HEK293T (cell line): Measurements from ENCODE around the gene C1RL.

ENCODE experiments used
- CTCF ChIA-PET: fragments of 350-600 bp; formaldehyde crosslinking; extraction: SDS; loops from one replicate; lab custom pipeline; 2021; ENCODE audit warnings: antibody characterized with exemption, inconsistent platforms; lab: Yijun Ruan, JAX
- POLR2A ChIA-PET: fragments of 350-600 bp; formaldehyde crosslinking; extraction: SDS; loops from one replicate; lab custom pipeline; 2020; ENCODE audit warnings: antibody characterized with exemption, inconsistent platforms; lab: Yijun Ruan, JAX
- DNase-seq: peaks from one replicate; pipeline ENCODE4 v3.0.0; 2012; ENCODE audit warnings: mixed read lengths; ENCODE audit errors: extremely low spot score
- ARNT ChIP-seq: fragments of 450-650 bp; IDR thresholded peaks from 2 replicates; pipeline ENCODE4 v1.6.1; 2017; ENCODE audit warnings: mild to moderate bottlenecking
- BHLHE40 ChIP-seq: fragments of 450-650 bp; IDR thresholded peaks from 2 replicates; pipeline ENCODE4 v1.6.1; 2016; ENCODE audit warnings: mild to moderate bottlenecking, moderate library complexity, borderline replicate concordance
- CTBP1 ChIP-seq: fragments of 450-650 bp; IDR thresholded peaks from 2 replicates; pipeline ENCODE4 v1.6.1; 2016; ENCODE audit warnings: borderline replicate concordance
- ELF4 ChIP-seq: fragments of 450-650 bp; IDR thresholded peaks from 2 replicates; pipeline ENCODE4 v1.6.1; 2017; ENCODE audit warnings: antibody characterized with exemption
- FOXA1 ChIP-seq: fragments of 450-650 bp; IDR thresholded peaks from 2 replicates; pipeline ENCODE4 v1.6.1; 2016; ENCODE audit warnings: mild to moderate bottlenecking
- FOXK2 ChIP-seq: fragments of 450-650 bp; IDR thresholded peaks from 2 replicates; pipeline ENCODE4 v1.6.1; 2016; ENCODE audit warnings: mild to moderate bottlenecking
- FOXM1 ChIP-seq: fragments of 450-650 bp; IDR thresholded peaks from 2 replicates; pipeline ENCODE4 v1.6.1; 2017; ENCODE audit warnings: mild to moderate bottlenecking, borderline replicate concordance
- HDGF ChIP-seq: fragments of 450-650 bp; IDR thresholded peaks from 2 replicates; pipeline ENCODE4 v1.6.1; 2017; ENCODE audit warnings: antibody characterized with exemption, borderline replicate concordance
- L3MBTL2 ChIP-seq: fragments of 450-650 bp; conservative IDR thresholded peaks from 2 replicates; pipeline ENCODE4 v1.6.1; 2016; ENCODE audit warnings: mild to moderate bottlenecking
- LEF1 ChIP-seq: fragments of 450-650 bp; IDR thresholded peaks from 2 replicates; pipeline ENCODE4 v1.6.1; 2017; ENCODE audit warnings: mild to moderate bottlenecking, borderline replicate concordance
- NFRKB ChIP-seq: fragments of 450-650 bp; IDR thresholded peaks from 2 replicates; pipeline ENCODE4 v1.6.1; 2016; ENCODE audit warnings: mild to moderate bottlenecking, moderate library complexity
- PKNOX1 ChIP-seq: fragments of 450-650 bp; IDR thresholded peaks from 2 replicates; pipeline ENCODE4 v1.6.1; 2016
- SP1 ChIP-seq: fragments of 450-650 bp; IDR thresholded peaks from 2 replicates; pipeline ENCODE4 v1.6.1; 2017
- SUZ12 ChIP-seq: fragments of 450-650 bp; IDR thresholded peaks from 2 replicates; pipeline ENCODE4 v1.6.1; 2016; ENCODE audit warnings: mild to moderate bottlenecking
- TARDBP ChIP-seq: fragments of 450-650 bp; IDR thresholded peaks from 2 replicates; pipeline ENCODE4 v1.6.1; 2016
- ZNF384 ChIP-seq: fragments of 450-650 bp; IDR thresholded peaks from 2 replicates; pipeline ENCODE4 v1.6.1; 2016

The C1RL gene

DNA sequence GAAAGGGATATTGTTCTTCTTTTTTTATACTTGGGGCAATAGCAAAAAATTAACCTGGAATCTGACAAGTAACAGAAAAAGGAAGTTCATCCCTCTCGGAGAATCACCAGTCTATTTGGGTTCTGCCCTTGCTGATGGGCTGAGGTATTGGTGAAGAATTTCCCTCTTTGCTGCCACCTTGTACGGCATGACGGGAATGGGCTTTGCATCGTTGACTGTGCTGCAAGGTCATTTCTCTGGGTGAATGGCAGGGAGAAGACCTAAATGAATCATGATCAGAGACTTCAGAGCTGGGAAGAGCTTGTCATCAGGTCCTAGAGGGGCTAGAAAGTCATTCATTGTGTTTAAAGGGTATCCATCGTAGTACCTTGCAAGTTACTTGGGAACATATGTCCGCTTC, 36.5 kb downstream of the C1RL start:
- no peak for DNase-seq
- no peak for TF ChIP-seq CTBP1
- no peak for TF ChIP-seq L3MBTL2
- TF ChIP-seq ZNF384, result no peak
- no peak for TF ChIP-seq HDGF
- no peak for TF ChIP-seq ARNT
- TF ChIP-seq PKNOX1, result no peak
- no peak for TF ChIP-seq ELF4
- no peak for TF ChIP-seq FOXK2
- no peak for TF ChIP-seq FOXM1
- TF ChIP-seq TARDBP, result no peak
- TF ChIP-seq LEF1, result no peak
- TF ChIP-seq NFRKB, result no peak
- no peak for TF ChIP-seq SUZ12
- TF ChIP-seq FOXA1, result no peak
- POLR2A ChIA-PET, result no interaction called here
- CTCF ChIA-PET, result no interaction called here

GRCh38 chr12:7072035-7072434, 37.0 kb downstream of the C1RL start:
- ChIA-PET POLR2A (no interaction called here), CTCF (no interaction called here)
- no peak for DNase-seq
- TF ChIP-seq L3MBTL2, result no peak
- TF ChIP-seq PKNOX1, result no peak
- TF ChIP-seq FOXK2, result no peak
- TF ChIP-seq FOXA1, result no peak
- no peak for TF ChIP-seq ELF4
- TF ChIP-seq SP1, result no peak
- no peak for TF ChIP-seq SUZ12
- TF ChIP-seq NFRKB, result no peak
- TF ChIP-seq BHLHE40, result no peak
- no peak for TF ChIP-seq LEF1
- TF ChIP-seq CTBP1, result no peak
- TF ChIP-seq TARDBP, result no peak
- no peak for TF ChIP-seq ZNF384
- no peak for TF ChIP-seq ARNT
- TF ChIP-seq HDGF, result no peak
- TF ChIP-seq FOXM1, result no peak

- ChIA-PET POLR2A (no interaction called here), CTCF (interaction anchor here (1.2 kb wide), 1 partner anchor 13 kb away, joined by 3 read pairs; no protein-coding TSS in a partner anchor)
- DNase-seq, result no peak
- TF ChIP-seq FOXK2 (no peak), ELF4 (no peak), FOXM1 (no peak), NFRKB (no peak), ARNT (no peak), ZNF384 (no peak), PKNOX1 (no peak), SUZ12 (no peak), SP1 (no peak), CTBP1 (no peak), TARDBP (no peak), LEF1 (no peak), FOXA1 (no peak), BHLHE40 (no peak), L3MBTL2 (no peak), HDGF (no peak)
Measured at GRCh38 chr12:7069386-7069785, 39.6 kb downstream of the C1RL start.

DNA sequence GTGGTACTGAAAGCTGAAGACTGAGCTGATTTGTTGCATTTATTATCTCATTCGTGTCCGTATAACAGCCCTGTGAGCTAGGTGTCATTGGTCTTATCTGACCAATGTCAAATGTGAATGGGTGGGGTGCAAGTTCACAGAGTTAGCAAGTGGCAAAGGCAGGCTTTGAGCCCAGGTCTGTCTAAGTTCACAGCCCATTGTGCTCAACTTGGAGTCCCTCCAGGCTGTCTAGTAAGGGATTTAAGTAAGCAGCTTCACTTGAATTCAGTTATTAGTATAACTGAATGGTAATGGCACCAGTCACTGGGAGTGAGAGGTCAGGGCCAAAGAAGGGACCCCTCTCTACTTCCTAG, 40.0 kb downstream of the C1RL start:
- DNase-seq, result no peak
- POLR2A ChIA-PET, result no interaction called here
- CTCF ChIA-PET, result interaction anchor here (1.2 kb wide), 1 partner anchor 13 kb away, joined by 3 read pairs; no protein-coding TSS in a partner anchor
- TF ChIP-seq FOXK2 (no peak), NFRKB (no peak), HDGF (no peak)

GRCh38 chr12:7068240-7068993, 40.6 kb downstream of the C1RL start:
- TF ChIP-seq TARDBP (no peak), SUZ12 (no peak), L3MBTL2 (no peak), FOXK2 (no peak), FOXM1 (no peak), BHLHE40 (no peak), ARNT (no peak), CTBP1 (no peak), LEF1 (no peak), FOXA1 (no peak), NFRKB (no peak), PKNOX1 (no peak), HDGF (no peak), ZNF384 (no peak), ELF4 (no peak), SP1 (no peak)
- ChIA-PET POLR2A (no interaction called here), CTCF (no interaction called here)
- DNase-seq, result no peak
